PC-3 (cell line): Measurements from ENCODE around the gene YAP1.

ENCODE experiments used
- CTCF ChIP-seq: fragments of 300-600 bp; sonication (generic); conservative IDR thresholded peaks from 2 replicates; pipeline ENCODE4 v1.5.1; 2017; ENCODE audit warnings: antibody characterized with exemption, low read depth, mild to moderate bottlenecking, low read length
- EZH2 ChIP-seq: fragments of 300-600 bp; sonication (generic); IDR thresholded peaks from one replicate; pipeline ENCODE4 v1.6.1; 2017; ENCODE audit warnings: antibody characterized with exemption, mild to moderate bottlenecking, low read length; ENCODE audit not compliant: unreplicated experiment
- EZH2phosphoT487 ChIP-seq: fragments of 300-600 bp; sonication (generic); IDR thresholded peaks from 2 replicates; pipeline ENCODE4 v1.6.1; 2018; ENCODE audit warnings: mild to moderate bottlenecking, antibody characterized with exemption, low read length, borderline replicate concordance

GRCh38 chr11:102120437-102120973 is 10.3 kb downstream of the YAP1 start:
- TF ChIP-seq CTCF (peak; percentile 39), EZH2phosphoT487 (no peak), EZH2 (no peak)
